Motor neuron (in vitro differentiated cells): ENCODE data around the gene OBI1. TPM values are rescaled to one million over a fixed set of nuclear protein-coding genes. Genes with fewer than 3 reads are reported as not detected.

ENCODE experiments used
- ATAC-seq, 8 experiments: fragments of 200-7000 bp; cut with Tn5 transposase; replicated peaks in 6 of 8; 2 replicates each; pipeline ENCODE4 v1.8.0; 2021; ENCODE audit warnings: mild to moderate bottlenecking in 8 of 8, moderate library complexity in 8 of 8
- H3K27ac ChIP-seq, 2 donors: fragments of 250-450 bp; sonication (Bioruptor Pico); 2 replicates each; pipeline ENCODE4 v1.9.0; 2021; ENCODE audit warnings: antibody characterized with exemption in 2 of 2, mild to moderate bottlenecking in 2 of 2, moderate library complexity in 1 of 2
- H3K4me1 ChIP-seq, 2 donors: fragments of 250-450 bp; sonication (Bioruptor Pico); replicated peaks in 1 of 2; 2 replicates each; pipeline ENCODE4 v1.6.1; 2021; ENCODE audit warnings: antibody characterized with exemption in 2 of 2, mild to moderate bottlenecking in 2 of 2, moderate library complexity in 1 of 2
- H3K4me3 ChIP-seq, 5 donors: fragments of 250-450 bp; sonication (Bioruptor Pico); 2 replicates each; pipeline ENCODE4 v1.9.0; 2021; ENCODE audit warnings: antibody characterized with exemption in 5 of 5, mild to moderate bottlenecking in 5 of 5, moderate library complexity in 4 of 5
- WGBS, 10 experiments: fragments of 450-650 bp; shearing (Covaris generic); methylation state at CpG; one replicate each; pipeline ENCODE4 v1.0.0; 2022; 5-methylcytosine and 5-hydroxymethylcytosine counted together
- in situ Hi-C, 9 experiments: fragments of 400-800 bp; cut with MboI; loops; one replicate each; pipeline ENCODE4 v1.15.0; 2021; ENCODE audit warnings: low sequenced_read_pairs in 9 of 9, low pct_unique_long_range_greater_than_20kb in 2 of 9; ENCODE audit not compliant: unreplicated experiment in 9 of 9
- total RNA-seq, 8 experiments: library from RNA; unstranded; fragments of 300-600 nt; gene quantifications; 2 replicates each; pipeline versions ENCODE4 v1.2.3 to v1.2.4, GENCODE V29; 2022

Gene OBI1
- total RNA-seq, 8 experiments from 2014 or later = 10.1 to 27.4 (median 22.5) TPM

- in situ Hi-C loops = no loop called here
- H3K4me3 ChIP-seq = no peak overlapping the region
Observed at GRCh38 chr13:78597602-78597932, 61.4 kb downstream of the OBI1 start.

GRCh38 chr13:78596736-78597601 lies 62.0 kb downstream of the OBI1 start:
- peak overlapping the region in 1 of 5 donors; percentile 26 for H3K4me3 ChIP-seq
- H3K27ac ChIP-seq = no peak overlapping the region
- no peak for ATAC-seq
- peaks cover 0 to 4% of the 10 kb centered on the region in 2 donors for H3K4me1 ChIP-seq
- 0 to 23% (median 6%) methylated on average over 2 to 38 of the region's 50 CpGs for WGBS, 10 experiments
- in situ Hi-C loops = no loop called here

More at GRCh38 chr13:78597602-78597932, 61.4 kb downstream of the OBI1 start:
- ATAC-seq = no peak
- Histone ChIP-seq H3K27ac (no peak overlapping the region), H3K4me1 (peaks cover 0 to 4% of the 10 kb centered on the region in 2 donors)
- WGBS, 10 experiments = 3 to 42% (median 9%) methylated on average over 1 to 7 of the region's 7 CpGs

GRCh38 chr13:78596399-78596735 lies 62.6 kb downstream of the OBI1 start:
- in situ Hi-C loops = no loop called here
- peak overlapping the region in 4 of 5 donors; percentile 18 to 34 (median 28) for H3K4me3 ChIP-seq
- no peak overlapping the region for H3K27ac ChIP-seq
- WGBS, 10 experiments = 8 to 10% methylated on average over 2 to 5 of the region's 22 CpGs; no CpG with 5 or more reads in 8 of the 10 experiments
- peaks cover 0 to 1% of the 10 kb centered on the region in 2 donors for H3K4me1 ChIP-seq
- ATAC-seq = peak in 6 of 8 experiments; percentile 53 to 77 (median 58)

- H3K4me3 ChIP-seq = peak overlapping the region; percentile 18 to 34 (median 26)
- H3K27ac ChIP-seq = no peak overlapping the region
- peak in 6 of 8 experiments; percentile 64 to 75 (median 68) for ATAC-seq
- 0 to 18% (median 2%) methylated on average over 5 to 17 of the region's 65 CpGs; no CpG with 5 or more reads in 1 of the 10 experiments for WGBS, 10 experiments
- in situ Hi-C loops = no loop called here
- no peaks in the 10 kb centered on the region for H3K4me1 ChIP-seq
Observed at GRCh38 chr13:78595495-78596398, 63.2 kb downstream of the OBI1 start.

GRCh38 chr13:78594456-78594975 lies 64.4 kb downstream of the OBI1 start:
- no peak overlapping the region for H3K4me3 ChIP-seq
- 0 to 19% (median 2%) methylated on average over 1 to 8 of the region's 8 CpGs; no CpG with 5 or more reads in 1 of the 10 experiments for WGBS, 10 experiments
- no peak for ATAC-seq
- no peak overlapping the region for H3K27ac ChIP-seq
- no peaks in the 10 kb centered on the region for H3K4me1 ChIP-seq
- in situ Hi-C loops = no loop called here

GRCh38 chr13:78593652-78594455 lies 65.1 kb downstream of the OBI1 start:
- no peak for ATAC-seq
- WGBS, 10 experiments = 0 to 24% (median 3%) methylated on average over 5 to 23 of the region's 29 CpGs
- Histone ChIP-seq H3K4me1 (no peaks in the 10 kb centered on the region), H3K27ac (no peak overlapping the region), H3K4me3 (no peak overlapping the region)
- in situ Hi-C loops = no loop called here

- in situ Hi-C loops = no loop called here
- H3K4me3 ChIP-seq = no peak overlapping the region
- no peak overlapping the region for H3K27ac ChIP-seq
- H3K4me1 ChIP-seq = no peaks in the 10 kb centered on the region
- WGBS, 10 experiments = 6 to 31% (median 11%) methylated on average over 9 to 13 of the region's 13 CpGs
- ATAC-seq = no peak
Observed at GRCh38 chr13:78593129-78593528, 65.8 kb downstream of the OBI1 start.

GRCh38 chr13:78592584-78592983 lies 66.4 kb downstream of the OBI1 start:
- WGBS, 10 experiments = 0 to 60% (median 17%) methylated on average over 1 to 6 of the region's 6 CpGs; no CpG with 5 or more reads in 1 of the 10 experiments
- no peak overlapping the region for H3K4me3 ChIP-seq
- no peak for ATAC-seq
- in situ Hi-C loops = no loop called here
- no peaks in the 10 kb centered on the region for H3K4me1 ChIP-seq
- no peak overlapping the region for H3K27ac ChIP-seq

GRCh38 chr13:78589206-78589605 lies 69.7 kb downstream of the OBI1 start:
- in situ Hi-C loops = no loop called here
- Histone ChIP-seq H3K4me3 (no peak overlapping the region), H3K27ac (no peak overlapping the region), H3K4me1 (no peaks in the 10 kb centered on the region)
- 0 to 9% (median 3%) methylated on average over 2 to 7 of the region's 7 CpGs; no CpG with 5 or more reads in 3 of the 10 experiments for WGBS, 10 experiments
- ATAC-seq = peak in 3 of 8 experiments; percentile 36 to 64 (median 54)

GRCh38 chr13:78587395-78587794 lies 71.6 kb downstream of the OBI1 start:
- Histone ChIP-seq H3K27ac (no peak overlapping the region), H3K4me1 (no peaks in the 10 kb centered on the region), H3K4me3 (no peak overlapping the region)
- in situ Hi-C loops = no loop called here
- no peak for ATAC-seq
- WGBS, 10 experiments = 0 to 50% (median 20%) methylated on average over 2 to 8 of the region's 18 CpGs; no CpG with 5 or more reads in 1 of the 10 experiments

- Histone ChIP-seq H3K27ac (no peak overlapping the region), H3K4me1 (no peaks in the 10 kb centered on the region), H3K4me3 (no peak overlapping the region)
- ATAC-seq = peak in 2 of 8 experiments; percentile 38 to 40
- in situ Hi-C loops = no loop called here
- 0 to 34% (median 9%) methylated on average over 1 to 16 of the region's 21 CpGs; no CpG with 5 or more reads in 3 of the 10 experiments for WGBS, 10 experiments
Observed at GRCh38 chr13:78586706-78587105, 72.2 kb downstream of the OBI1 start.

- Histone ChIP-seq H3K27ac (no peak overlapping the region), H3K4me1 (no peaks in the 10 kb centered on the region), H3K4me3 (no peak overlapping the region)
- no peak for ATAC-seq
- in situ Hi-C loops = no loop called here
- 9 to 95% (median 84%) methylated on average over 2 to 4 of the region's 4 CpGs for WGBS, 10 experiments
Observed at GRCh38 chr13:78576261-78576660, 82.7 kb downstream of the OBI1 start.
